A549 (cell line): Measurements from ENCODE around the gene FTCD. TPM values are rescaled to one million over a fixed set of nuclear protein-coding genes. Genes with fewer than 3 reads are reported as not detected.

Experiments
- ATAC-seq, 2 experiments: fragments of 200-7000 bp in 1 of 2; fragments of >200 bp in 1 of 2; cut with Nextera tagmentation in 1 of 2; cut with Tn5 transposase in 1 of 2; 3 replicates each; pipeline versions ENCODE4 v1.8.0 to v1.9.1; 2018 to 2020; ENCODE audit warnings: mild to moderate bottlenecking in 1 of 2, moderate library complexity in 1 of 2
- CTCF ChIA-PET: fragments of 300-600 bp; sonication (Branson Sonifier 250); formaldehyde crosslinking; extraction: SDS; loops from one replicate; lab custom pipeline; 2021; ENCODE audit warnings: antibody characterized with exemption, inconsistent platforms; lab: Yijun Ruan, JAX
- POLR2A ChIA-PET: fragments of 350-600 bp; formaldehyde crosslinking; extraction: SDS; loops from one replicate; lab custom pipeline; 2021; ENCODE audit warnings: antibody characterized with exemption, inconsistent platforms; lab: Yijun Ruan, JAX
- DNase-seq, 2 experiments: peaks; one replicate each; pipeline versions ENCODE4 v3.0.0 to v3.0.0-alpha.2; 2011 to 2016; ENCODE audit warnings: low read depth in 1 of 2, low spot score in 1 of 2
- FAIRE-seq: peaks from 2 replicates; lab custom pipeline; 2011; peaks lifted over from hg19 to GRCh38; lab: Jason Lieb, UNC
- H3K27ac ChIP-seq, 2 experiments: fragments of >200 bp; sonication (Bioruptor Twin); formaldehyde crosslinking; 3 replicates each; pipeline ENCODE4 v1.5.1; 2016 to 2017
- H3K4me1 ChIP-seq: fragments of >200 bp; sonication (Bioruptor Twin); formaldehyde crosslinking; 3 replicates; pipeline ENCODE4 v1.6.1; 2016
- H3K4me2 ChIP-seq: fragments of >200 bp; sonication (Bioruptor Twin); formaldehyde crosslinking; 3 replicates; pipeline ENCODE4 v1.6.1; 2016
- H3K4me3 ChIP-seq: fragments of >200 bp; sonication (Bioruptor Twin); formaldehyde crosslinking; 3 replicates; pipeline ENCODE4 v1.5.1; 2016
- H3K9me3 ChIP-seq: fragments of >200 bp; sonication (Bioruptor Twin); formaldehyde crosslinking; 3 replicates; pipeline ENCODE4 v1.6.1; 2016
- ATOH8 ChIP-seq: fragments of 250-450 bp; sonication (Bioruptor Pico); IDR thresholded peaks from 2 replicates; pipeline ENCODE4 v1.5.0; 2020; ENCODE audit warnings: low read depth, mild to moderate bottlenecking, moderate library complexity
- CBX8 ChIP-seq: fragments of 200-600 bp; sonication (generic); IDR thresholded peaks from 2 replicates; pipeline ENCODE4 v1.6.1; 2016
- CHD4 ChIP-seq: fragments of 200-600 bp; sonication (generic); IDR thresholded peaks from 2 replicates; pipeline ENCODE4 v1.6.1; 2016; ENCODE audit warnings: antibody characterized with exemption, mild to moderate bottlenecking, borderline replicate concordance
- CTCF ChIP-seq: fragments of >200 bp; sonication (Bioruptor Twin); formaldehyde crosslinking; IDR thresholded peaks from 3 replicates; pipeline ENCODE4 v1.5.1; 2016
- E2F6 ChIP-seq: IDR thresholded peaks from 2 replicates; pipeline ENCODE4 v1.6.1; 2012; ENCODE audit warnings: low read depth, borderline replicate concordance
- EP300 ChIP-seq, 2 experiments: fragments of >200 bp; sonication (Bioruptor Twin); formaldehyde crosslinking; IDR thresholded peaks; 2 replicates in 1 of 2; 3 replicates in 1 of 2; pipeline ENCODE4 v1.6.1; 2016 to 2017
- ESRRA ChIP-seq: fragments of 150-350 bp; IDR thresholded peaks from 2 replicates; pipeline ENCODE4 v1.6.1; 2014; ENCODE audit warnings: mild to moderate bottlenecking, low read length, borderline replicate concordance
- FOSB ChIP-seq: fragments of 250-450 bp; sonication (Bioruptor Pico); IDR thresholded peaks from 2 replicates; pipeline ENCODE4 v1.5.0; 2020; ENCODE audit warnings: mild to moderate bottlenecking, moderate library complexity
- GATA3 ChIP-seq: IDR thresholded peaks from 2 replicates; pipeline ENCODE4 v1.6.1; 2012; ENCODE audit warnings: borderline replicate concordance
- HES2 ChIP-seq: fragments of >200 bp; sonication (Bioruptor Twin); formaldehyde crosslinking; IDR thresholded peaks from 2 replicates; pipeline ENCODE4 v1.6.1; 2016
- NFE2L2 ChIP-seq: fragments of 150-350 bp; conservative IDR thresholded peaks from 2 replicates; pipeline ENCODE4 v1.6.1; 2014; ENCODE audit warnings: low read length
- POLR2AphosphoS2 ChIP-seq: conservative IDR thresholded peaks from 2 replicates; pipeline ENCODE4 v1.6.1; 2012; ENCODE audit warnings: low read length, improper control_type of control experiment, inconsistent platforms
- RAD21 ChIP-seq, 2 experiments: fragments of >200 bp in 1 of 2; sonication (Bioruptor Twin) in 1 of 2; formaldehyde crosslinking in 1 of 2; IDR thresholded peaks in 1 of 2; conservative IDR thresholded peaks in 1 of 2; 2 replicates in 1 of 2; 3 replicates in 1 of 2; pipeline ENCODE4 v1.6.1; 2012 to 2018; ENCODE audit warnings: inconsistent platforms in 1 of 2
- RCOR1 ChIP-seq: fragments of 150-350 bp; IDR thresholded peaks from 2 replicates; pipeline ENCODE4 v1.6.1; 2014; ENCODE audit warnings: antibody characterized with exemption, low read length, low read depth
- SMC3 ChIP-seq: fragments of >200 bp; sonication (Bioruptor Twin); formaldehyde crosslinking; IDR thresholded peaks from 3 replicates; pipeline ENCODE4 v1.6.1; 2018; ENCODE audit warnings: inconsistent platforms
- SREBF2 ChIP-seq: fragments of 450-650 bp; IDR thresholded peaks from 2 replicates; pipeline ENCODE4 v1.6.1; 2014; ENCODE audit warnings: mild to moderate bottlenecking, moderate library complexity
- TFCP2L1 ChIP-seq: fragments of 250-450 bp; sonication (Bioruptor Pico); IDR thresholded peaks from 2 replicates; pipeline ENCODE4 v1.5.0; 2021; ENCODE audit warnings: mild to moderate bottlenecking
- TP53 ChIP-seq: fragments of 250-450 bp; sonication (Bioruptor Pico); IDR thresholded peaks from 2 replicates; pipeline ENCODE4 v1.5.0; 2021; ENCODE audit warnings: mild to moderate bottlenecking, moderate library complexity
- USF2 ChIP-seq: fragments of 450-650 bp; IDR thresholded peaks from 2 replicates; pipeline ENCODE4 v1.6.1; 2014; ENCODE audit warnings: antibody characterized with exemption
- ZC3H11A ChIP-seq: fragments of 450-650 bp; IDR thresholded peaks from 2 replicates; pipeline ENCODE4 v1.6.1; 2014; ENCODE audit warnings: antibody characterized with exemption, mild to moderate bottlenecking
- ZFP36 ChIP-seq: fragments of 450-650 bp; IDR thresholded peaks from 2 replicates; pipeline ENCODE4 v1.6.1; 2014; ENCODE audit warnings: borderline replicate concordance; ENCODE audit not compliant: partially characterized antibody
- ZSCAN20 ChIP-seq: fragments of 250-450 bp; sonication (Bioruptor Pico); IDR thresholded peaks from 2 replicates; pipeline ENCODE4 v1.8.0; 2022; ENCODE audit warnings: mild to moderate bottlenecking, moderate library complexity
- WGBS: methylation state at CpG from one replicate; pipeline ENCODE4 v1.1.6; 2017; ENCODE audit errors: missing lambda C conversion rate; 5-methylcytosine and 5-hydroxymethylcytosine counted together
- polyA plus RNA-seq, 4 experiments: library from polyadenylated mRNA; depleted of rRNA in 3 of 4; stranded (reverse); fragments of >200 nt; fragmentation: RNase III in 1 of 4; extraction: RNeasy Plus Mini Kit Qiagen cat#74134 plus additional on column Dnase treatment in 1 of 4; gene quantifications; 2 replicates in 3 of 4; 3 replicates in 1 of 4; pipeline ENCODE4 v1.2.3, GENCODE V29; 2011 to 2017

FTCD gene
- polyA plus RNA-seq, 2 of the 4 experiments (the other 2 are of a cell fraction), result not detected

GRCh38 chr21:46104104-46104503 lies 51.3 kb downstream of the FTCD start:
- no peaks in the 10 kb centered on the region for H3K4me1 ChIP-seq

GRCh38 chr21:46100906-46101305 lies 54.5 kb downstream of the FTCD start:
- ChIA-PET POLR2A (no interaction called here), CTCF (no interaction called here)
- FAIRE-seq (no peak), ATAC-seq (no peak), DNase-seq (no peak)
- WGBS, result 77% methylated on average over 4 of the region's 4 CpGs
- H3K27ac ChIP-seq, result no peak overlapping the region
- H3K9me3 ChIP-seq, result peaks cover 7% of the 10 kb centered on the region; the same call in 1 of the 3 replicates
- H3K4me2 ChIP-seq, result no peak overlapping the region
- H3K4me1 ChIP-seq, result no peaks in the 10 kb centered on the region
- no peak overlapping the region for H3K4me3 ChIP-seq
- TF ChIP-seq GATA3 (no peak), SREBF2 (no peak), SMC3 (no peak), RCOR1 (no peak), NFE2L2 (no peak), TFCP2L1 (CRISPR knock-in tag) (no peak), POLR2AphosphoS2 (no peak), ESRRA (no peak), EP300 (IDR thresholded peaks at IDR 0.05) (no peak)

More at GRCh38 chr21:46104104-46104503, 51.3 kb downstream of the FTCD start:
- no peak overlapping the region for H3K4me2 ChIP-seq
- DNase-seq (no peak), ATAC-seq (no peak), FAIRE-seq (no peak)
- no peak for TF ChIP-seq FOSB (CRISPR knock-in tag)
- TF ChIP-seq USF2, result no peak
- TF ChIP-seq CTCF, result no peak
- no peak for TF ChIP-seq TP53 (CRISPR knock-in tag)
- no peak for TF ChIP-seq HES2
- no peak for TF ChIP-seq ATOH8 (CRISPR knock-in tag)
- no peak for TF ChIP-seq RAD21 (conservative IDR thresholded peaks at IDR 0.05 in 1 of 2, IDR thresholded peaks at IDR 0.05 in 1 of 2)
- TF ChIP-seq SREBF2, result no peak
- no peak for TF ChIP-seq E2F6
- no peak for TF ChIP-seq ZC3H11A
- no peak for TF ChIP-seq ESRRA
- TF ChIP-seq ZFP36, result no peak
- TF ChIP-seq CBX8, result no peak
- TF ChIP-seq EP300 (IDR thresholded peaks at IDR 0.05), result no peak
- TF ChIP-seq CHD4, result no peak
- no peak for TF ChIP-seq TFCP2L1 (CRISPR knock-in tag)
- TF ChIP-seq ZSCAN20, result no peak
- H3K27ac ChIP-seq, result no peak overlapping the region
- CTCF ChIA-PET, result interaction anchor here (1.6 kb wide), 1 partner anchor 39 kb away, joined by 3 read pairs; no protein-coding TSS in a partner anchor
- no peak overlapping the region for H3K4me3 ChIP-seq
- POLR2A ChIA-PET, result no interaction called here
- H3K9me3 ChIP-seq, result peaks cover 9% of the 10 kb centered on the region; the same call in 1 of the 3 replicates
